Measurements from ENCODE around the gene ID3. TPM values are rescaled to one million over a fixed set of nuclear protein-coding genes. Genes with fewer than 3 reads are reported as not detected.
"Not testable (repeated sequence)": the region's sequence is repeated elsewhere in the genome, so short reads cannot be mapped to it uniquely, and the experiment has no call there.

Gene ID3
- total RNA-seq, 2 experiments from 2014 or later: 14.7 to 14.8 TPM

- Mint-ChIP-seq H3K36me3 (ENCODE audit: low read depth) (peaks cover 6% of the 10 kb centered on the region), H3K27ac (peak overlapping the region; percentile 78)
These were observed 5.8 kb downstream of the ID3 start for GRCh38 chr1:23553231-23554126.

GRCh38 chr1:23551849-23552248 lies 7.5 kb downstream of the ID3 start:
- H3K36me3 Mint-ChIP-seq (ENCODE audit: low read depth): no peaks in the 10 kb centered on the region
- peaks cover 29% of the 10 kb centered on the region for H3K27me3 Mint-ChIP-seq
- H3K9me3 Mint-ChIP-seq: no peaks in the 10 kb centered on the region
- H3K4me3 Mint-ChIP-seq: no peak overlapping the region
- H3K27ac Mint-ChIP-seq: no peak overlapping the region
- peaks cover 29% of the 10 kb centered on the region for H3K4me1 Mint-ChIP-seq
- POLR2A ChIA-PET: interaction anchor here (2.0 kb wide), 1 partner anchor 83 kb away, joined by 4 read pairs; no protein-coding TSS in a partner anchor
- CTCF ChIA-PET: interaction anchor here (18.2 kb wide), 1 partner anchor 84 kb away, joined by 545 read pairs; no protein-coding TSS in a partner anchor
- DNase-seq: no peak

More at GRCh38 chr1:23553231-23554126, 5.8 kb downstream of the ID3 start:
- H3K4me3 Mint-ChIP-seq: peak overlapping the region; percentile 76
- H3K9me3 Mint-ChIP-seq: no peaks in the 10 kb centered on the region
- CTCF ChIA-PET: interaction anchor here (0.6 to 18.2 kb wide), 6 partner anchors 9 to 93 kb away, joined by 3 to 545 read pairs (median 4); no protein-coding TSS in a partner anchor
- POLR2A ChIA-PET: interaction anchor here (0.9 to 8.5 kb wide), 11 partner anchors 8 to 209 kb away, joined by 3 to 63 read pairs (median 5); partner anchors contain the start of genes E2F2, HNRNPR and RPL11
- H3K27me3 Mint-ChIP-seq: peaks cover 28% of the 10 kb centered on the region
- peaks cover 44% of the 10 kb centered on the region for H3K4me1 Mint-ChIP-seq
- DNase-seq: no peak

- ChIA-PET POLR2A (interaction anchor here (1.7 kb wide), 1 partner anchor 10 kb away, joined by 8 read pairs; the partner anchor contains the start of gene ID3), CTCF (interaction anchor here (0.9 to 18.2 kb wide), 5 partner anchors 9 to 116 kb away, joined by 3 to 545 read pairs (median 3); partner anchors contain the start of gene ID3)
- H3K27ac Mint-ChIP-seq: no peak overlapping the region
- H3K4me3 Mint-ChIP-seq: no peak overlapping the region
- H3K27me3 Mint-ChIP-seq: peaks cover 18% of the 10 kb centered on the region
- peaks cover 3% of the 10 kb centered on the region for H3K4me1 Mint-ChIP-seq
- no peaks in the 10 kb centered on the region for H3K9me3 Mint-ChIP-seq
- no peak for DNase-seq
- H3K36me3 Mint-ChIP-seq (ENCODE audit: low read depth): no peaks in the 10 kb centered on the region
These were observed 10.6 kb downstream of the ID3 start for GRCh38 chr1:23548704-23549143.

GRCh38 chr1:23546897-23547584 lies 12.3 kb downstream of the ID3 start:
- CTCF ChIA-PET: interaction anchor here (0.6 to 18.2 kb wide), 9 partner anchors 8 to 118 kb away, joined by 3 to 545 read pairs (median 9); partner anchors contain the start of gene ID3
- Mint-ChIP-seq H3K4me3 (no peak overlapping the region), H3K36me3 (ENCODE audit: low read depth) (no peaks in the 10 kb centered on the region), H3K27ac (no peak overlapping the region), H3K27me3 (peaks cover 14% of the 10 kb centered on the region), H3K9me3 (no peaks in the 10 kb centered on the region), H3K4me1 (no peaks in the 10 kb centered on the region)
- POLR2A ChIA-PET: interaction anchor here (3.8 kb wide), 1 partner anchor 89 kb away, joined by 35 read pairs; no protein-coding TSS in a partner anchor
- DNase-seq: no peak

- Mint-ChIP-seq H3K9me3 (no peaks in the 10 kb centered on the region), H3K4me1 (peaks cover 3% of the 10 kb centered on the region), H3K27ac (no peak overlapping the region), H3K36me3 (ENCODE audit: low read depth) (no peaks in the 10 kb centered on the region), H3K4me3 (no peak overlapping the region), H3K27me3 (peaks cover 13% of the 10 kb centered on the region)
- no peak for DNase-seq
- CTCF ChIA-PET: interaction anchor here (0.7 to 18.2 kb wide), 11 partner anchors 9 to 120 kb away, joined by 3 to 545 read pairs (median 9); partner anchors contain the start of gene ID3
- POLR2A ChIA-PET: interaction anchor here (1.0 to 3.8 kb wide), 3 partner anchors 13 to 91 kb away, joined by 3 to 35 read pairs (median 3); no protein-coding TSS in a partner anchor
These were observed 13.4 kb downstream of the ID3 start for GRCh38 chr1:23545851-23546250.

- H3K27me3 Mint-ChIP-seq: peaks cover 14% of the 10 kb centered on the region
These were observed 14.6 kb downstream of the ID3 start for GRCh38 chr1:23544444-23545389.

GRCh38 chr1:23543707-23544443 lies 15.4 kb downstream of the ID3 start:
- CTCF ChIA-PET: interaction anchor here (0.6 to 18.2 kb wide), 11 partner anchors 9 to 249 kb away, joined by 3 to 545 read pairs (median 7); partner anchors contain the start of gene ID3
- Mint-ChIP-seq H3K27ac (no peak overlapping the region), H3K9me3 (no peaks in the 10 kb centered on the region), H3K27me3 (peaks cover 12% of the 10 kb centered on the region), H3K4me3 (no peak overlapping the region), H3K36me3 (ENCODE audit: low read depth) (no peaks in the 10 kb centered on the region), H3K4me1 (peaks cover 12% of the 10 kb centered on the region)
- no peak for DNase-seq
- POLR2A ChIA-PET: interaction anchor here (0.7 to 3.8 kb wide), 4 partner anchors 20 to 100 kb away, joined by 3 to 35 read pairs (median 5); no protein-coding TSS in a partner anchor

More at GRCh38 chr1:23544444-23545389, 14.6 kb downstream of the ID3 start:
- ChIA-PET POLR2A (interaction anchor here (0.7 to 3.8 kb wide), 5 partner anchors 9 to 92 kb away, joined by 3 to 35 read pairs (median 7); no protein-coding TSS in a partner anchor), CTCF (interaction anchor here (0.5 to 18.2 kb wide), 17 partner anchors 9 to 249 kb away, joined by 3 to 545 read pairs (median 6); partner anchors contain the start of gene ID3)
- Mint-ChIP-seq H3K36me3 (ENCODE audit: low read depth) (no peaks in the 10 kb centered on the region), H3K27ac (no peak overlapping the region), H3K4me1 (peaks cover 9% of the 10 kb centered on the region), H3K4me3 (no peak overlapping the region), H3K9me3 (no peaks in the 10 kb centered on the region)
- peak; percentile 78 for DNase-seq

GRCh38 chr1:23542940-23543339 lies 16.4 kb downstream of the ID3 start:
- H3K27ac Mint-ChIP-seq; H3K9me3 Mint-ChIP-seq; H3K36me3 Mint-ChIP-seq (ENCODE audit: low read depth); H3K4me3 Mint-ChIP-seq; DNase-seq: not testable (repeated sequence)
- H3K27me3 Mint-ChIP-seq: peaks cover 12% of the 10 kb centered on the region
- peaks cover 12% of the 10 kb centered on the region for H3K4me1 Mint-ChIP-seq
- ChIA-PET CTCF (interaction anchor here (5.5 to 18.2 kb wide), 3 partner anchors 16 to 93 kb away, joined by 131 to 545 read pairs (median 298); partner anchors contain the start of gene E2F2), POLR2A (interaction anchor here (1.0 to 1.7 kb wide), 2 partner anchors 11 to 95 kb away, joined by 3 to 5 read pairs; no protein-coding TSS in a partner anchor)

GRCh38 chr1:23539698-23540266 lies 19.5 kb downstream of the ID3 start:
- no peaks in the 10 kb centered on the region for H3K36me3 Mint-ChIP-seq (ENCODE audit: low read depth)
- no peaks in the 10 kb centered on the region for H3K9me3 Mint-ChIP-seq
- POLR2A ChIA-PET: interaction anchor here (0.7 to 3.2 kb wide), 12 partner anchors 11 to 97 kb away, joined by 3 to 44 read pairs (median 4); partner anchors contain the start of gene E2F2
- peaks cover 28% of the 10 kb centered on the region for H3K4me1 Mint-ChIP-seq
- H3K27ac Mint-ChIP-seq: peak overlapping the region; percentile 38
- H3K27me3 Mint-ChIP-seq: peaks cover 6% of the 10 kb centered on the region
- DNase-seq: peak; percentile 95
- no peak overlapping the region for H3K4me3 Mint-ChIP-seq
- CTCF ChIA-PET: interaction anchor here (0.5 to 18.2 kb wide), 36 partner anchors 9 to 440 kb away, joined by 3 to 545 read pairs (median 4); partner anchors contain the start of genes ASAP3, E2F2, GALE and HNRNPR

GRCh38 chr1:23537296-23537973 lies 21.9 kb downstream of the ID3 start:
- Mint-ChIP-seq H3K27ac (no peak overlapping the region), H3K36me3 (ENCODE audit: low read depth) (no peaks in the 10 kb centered on the region), H3K4me3 (no peak overlapping the region), H3K27me3 (peaks cover 6% of the 10 kb centered on the region), H3K9me3 (no peaks in the 10 kb centered on the region), H3K4me1 (peaks cover 48% of the 10 kb centered on the region)
- DNase-seq: no peak
- CTCF ChIA-PET: interaction anchor here (0.6 to 9.9 kb wide), 8 partner anchors 9 to 233 kb away, joined by 3 to 298 read pairs (median 6); partner anchors contain the start of gene E2F2
- POLR2A ChIA-PET: interaction anchor here (1.8 to 4.2 kb wide), 2 partner anchors 12 to 35 kb away, joined by 8 to 33 read pairs; no protein-coding TSS in a partner anchor
